HG03442 (cell line): ENCODE results near the gene NODAL.
"Not testable (repeated sequence)": the region's sequence is repeated elsewhere in the genome, so short reads cannot be mapped to it uniquely, and the experiment has no call there.

Source experiments
- ATAC-seq: cut with Tn5 transposase; IDR thresholded peaks from one replicate; pipeline ENCODE4 v1.9.1; 2021; ENCODE audit warnings: mild to moderate bottlenecking, moderate library complexity; ENCODE audit not compliant: unreplicated experiment

The NODAL gene

DNA sequence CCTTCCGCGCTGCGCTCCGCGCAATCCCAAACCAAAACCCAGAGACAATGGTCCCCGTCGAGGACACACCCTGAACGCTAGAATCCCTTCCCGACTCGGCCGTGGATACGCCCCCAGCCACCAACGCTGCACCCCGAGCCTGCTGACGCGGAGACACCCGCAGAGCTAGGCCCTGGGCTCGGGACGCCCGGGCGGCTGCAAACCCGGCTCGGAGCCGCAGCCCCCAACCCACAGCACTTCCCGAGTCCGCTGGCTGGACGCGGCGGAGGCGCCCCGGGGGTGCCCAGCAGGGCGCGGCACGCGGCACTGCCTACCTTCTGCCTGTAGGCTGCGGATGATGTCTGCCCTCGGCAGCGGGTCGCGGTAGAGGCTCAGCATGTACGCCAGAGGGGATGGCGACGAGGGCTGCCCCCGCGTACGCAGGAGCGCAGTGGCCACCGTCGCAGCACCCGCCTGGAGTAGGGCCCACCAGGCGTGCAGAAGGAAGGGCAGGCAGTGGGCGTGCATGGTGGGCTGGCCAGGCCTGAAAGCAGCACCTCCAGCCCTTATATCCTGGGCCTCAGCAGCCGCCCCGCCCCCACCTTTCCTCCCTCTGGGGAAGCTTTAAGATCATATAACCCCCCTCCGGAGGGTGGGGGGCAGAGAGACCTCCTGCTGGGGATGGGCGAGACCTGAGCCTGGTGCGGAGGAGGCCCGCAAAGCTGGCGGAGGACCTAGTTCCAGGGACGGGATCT lies at the start of gene NODAL:
Gene NODAL, minus strand, starts transcription at position 521 of the 734 bp plus-strand sequence. Its CDS starts 14 bp downstream, at position 507.
- no peak for ATAC-seq

DNA sequence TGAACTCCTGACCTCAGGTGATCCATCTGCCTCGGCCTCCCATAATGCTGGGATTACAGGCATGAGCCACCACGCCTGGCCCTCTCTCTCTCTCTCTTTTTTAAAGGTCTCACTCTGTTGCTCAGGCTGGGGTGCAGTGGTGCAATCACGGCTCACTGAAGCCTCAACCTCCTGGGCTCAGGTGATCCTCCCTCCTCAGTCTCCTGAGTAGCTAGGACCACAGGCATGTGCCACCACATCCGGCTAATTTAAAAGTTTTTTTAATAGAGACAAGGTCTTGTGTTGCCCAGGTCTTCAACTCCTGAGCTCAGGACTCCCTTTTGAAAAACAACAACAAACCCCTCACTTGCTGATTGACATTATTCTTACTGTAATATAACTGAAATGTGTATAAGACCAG lies 48.7 kb upstream of the NODAL start:
- no peak for ATAC-seq

DNA sequence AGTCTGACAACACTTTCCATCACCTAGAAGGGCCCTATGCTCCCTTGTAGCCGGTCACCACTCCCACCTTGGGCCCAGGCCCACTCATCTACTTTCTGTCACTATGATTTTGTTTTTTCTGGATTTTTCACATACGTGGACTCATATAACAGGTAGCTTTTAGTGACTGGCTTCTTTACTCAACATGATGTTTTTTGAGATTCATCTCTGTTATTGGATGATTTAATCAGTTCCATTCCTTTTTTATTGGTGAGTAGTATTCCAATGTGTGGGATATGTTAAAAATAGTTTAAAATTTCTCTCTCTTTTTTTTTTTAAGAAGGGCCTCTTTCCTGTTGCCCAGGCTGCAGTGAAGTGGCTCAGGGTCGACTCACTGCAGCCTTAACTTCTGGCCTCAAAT lies 46.3 kb upstream of the NODAL start:
- no peak for ATAC-seq

GRCh38 chr10:70483872-70484271 lies 42.4 kb upstream of the NODAL start:
- not testable (repeated sequence) for ATAC-seq

DNA sequence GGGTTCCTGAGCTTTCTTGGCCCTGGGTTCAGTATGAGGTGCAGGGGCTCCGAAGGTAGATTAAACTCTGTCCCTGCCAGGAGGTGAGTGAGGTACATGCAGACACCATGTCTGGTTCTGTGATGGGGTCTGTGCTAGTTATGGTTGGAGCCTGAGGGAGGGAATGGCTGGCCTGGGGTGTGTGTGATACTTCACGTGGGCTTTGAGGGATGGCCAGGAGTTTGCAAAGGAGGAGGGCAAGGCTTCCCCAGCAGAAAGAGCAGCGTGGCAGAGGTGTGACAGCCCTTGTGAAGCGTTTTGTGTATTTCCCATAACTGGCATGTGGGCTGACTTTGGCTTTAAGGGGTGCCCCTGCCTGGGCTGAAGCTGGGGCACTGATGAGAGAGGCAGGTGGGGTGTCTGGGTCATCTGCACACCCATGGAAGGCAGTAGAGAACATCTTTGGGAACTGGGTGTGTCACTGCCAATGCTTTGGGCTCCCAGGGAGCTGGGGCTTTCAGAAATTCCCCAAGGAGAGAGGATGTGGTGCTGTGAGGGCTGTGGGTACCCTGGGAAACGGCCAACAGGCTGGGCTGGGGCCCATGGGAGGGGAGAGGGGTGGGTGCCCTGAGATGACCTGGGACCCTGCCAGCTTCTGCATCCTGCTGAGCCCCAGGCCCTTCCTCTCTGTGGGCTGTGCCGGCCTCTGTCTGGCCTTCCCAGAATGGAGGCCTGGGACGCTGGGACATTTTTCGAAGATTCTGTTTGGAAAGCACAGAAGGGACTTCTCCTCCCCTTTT lies 41.7 kb upstream of the NODAL start:
- no peak for ATAC-seq

- ATAC-seq = no peak
Observed at GRCh38 chr10:70481831-70482530, 40.5 kb upstream of the NODAL start.

DNA sequence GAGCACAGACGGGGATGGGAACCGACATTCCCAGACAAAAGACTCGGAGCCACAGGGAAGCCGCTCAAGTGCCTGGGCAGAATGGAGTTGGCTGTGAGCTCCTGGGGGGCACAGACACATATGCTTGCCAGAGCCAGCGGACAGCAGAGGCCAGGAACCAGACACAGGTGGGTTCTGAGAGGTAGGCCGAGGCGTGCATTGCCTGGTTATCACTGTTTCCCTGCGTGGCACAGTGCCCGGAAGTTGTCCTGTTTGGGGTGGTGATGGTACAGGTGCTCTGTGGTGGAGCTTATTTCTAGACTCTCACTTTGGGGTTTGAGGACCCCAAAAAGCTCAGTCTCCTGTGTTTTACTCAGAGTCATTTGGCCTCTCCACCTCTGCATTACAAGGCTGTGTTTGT lies 39.6 kb upstream of the NODAL start:
- no peak for ATAC-seq

DNA sequence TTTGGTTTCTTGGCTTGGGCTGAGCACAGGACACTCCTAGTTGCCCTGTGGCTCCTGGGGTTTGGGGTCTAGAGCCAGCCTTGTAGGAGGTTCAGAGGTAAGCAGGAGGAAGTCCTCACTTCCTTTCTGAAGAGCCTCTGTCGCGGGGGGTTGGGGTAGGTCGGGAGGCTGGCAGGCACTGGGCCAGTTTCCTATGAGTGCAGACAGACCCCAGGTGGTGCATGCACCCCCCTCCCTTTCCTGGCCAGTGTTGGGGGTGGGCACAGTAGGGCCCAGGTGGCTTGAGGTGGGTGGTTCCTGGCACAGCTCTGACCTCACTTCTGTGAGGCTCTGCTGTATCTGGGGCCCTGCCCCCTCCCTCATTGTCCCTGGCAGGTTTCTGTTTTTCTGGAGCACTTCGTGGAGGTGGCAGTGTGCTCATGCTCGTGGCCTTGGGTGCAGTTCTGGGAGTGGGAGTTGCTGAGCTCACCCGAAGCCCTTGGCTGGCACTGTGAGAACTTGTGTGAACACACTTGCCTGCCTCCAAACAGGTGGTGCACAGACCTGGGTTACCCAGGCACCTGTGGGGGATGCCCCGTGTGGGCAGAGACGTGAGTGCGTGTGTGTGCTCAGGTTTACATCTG lies 38.9 kb upstream of the NODAL start:
- ATAC-seq = no peak

- no peak for ATAC-seq
Observed at GRCh38 chr10:70479626-70480238, 38.3 kb upstream of the NODAL start.

GRCh38 chr10:70479165-70479581 lies 37.7 kb upstream of the NODAL start:
- ATAC-seq = no peak

GRCh38 chr10:70478191-70479164 lies 37.0 kb upstream of the NODAL start, which contains the start of gene PALD1:
TSS of gene PALD1 (plus strand) at chr10:70478767. CDS start at chr10:70525952, 47,185 bp downstream.
- no peak for ATAC-seq

DNA sequence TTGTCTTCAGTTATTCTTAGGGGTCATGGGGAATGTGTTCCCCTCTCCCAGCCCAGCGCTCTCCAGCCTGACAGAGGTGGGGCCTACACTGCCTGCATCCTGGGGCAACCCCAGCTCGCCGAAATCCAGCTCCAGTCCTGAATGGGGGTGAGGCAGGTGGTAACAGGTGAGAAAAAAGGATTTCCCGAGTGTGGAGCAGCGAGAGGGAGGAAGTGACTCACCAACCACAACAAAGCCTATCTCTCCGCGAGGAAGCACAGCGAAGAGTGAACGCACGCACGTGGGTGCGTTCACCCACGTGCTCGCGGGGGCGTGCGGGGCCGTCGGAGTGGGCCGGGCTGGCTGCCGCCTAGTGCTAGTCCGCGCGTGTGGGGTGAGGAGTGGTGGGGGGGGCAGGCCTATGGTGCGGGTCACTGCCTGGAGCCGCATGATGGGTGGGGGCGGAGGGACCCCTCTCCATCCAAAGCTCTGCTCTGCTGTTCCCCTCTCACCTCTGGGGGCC lies 36.2 kb upstream of the NODAL start:
- no peak for ATAC-seq

DNA sequence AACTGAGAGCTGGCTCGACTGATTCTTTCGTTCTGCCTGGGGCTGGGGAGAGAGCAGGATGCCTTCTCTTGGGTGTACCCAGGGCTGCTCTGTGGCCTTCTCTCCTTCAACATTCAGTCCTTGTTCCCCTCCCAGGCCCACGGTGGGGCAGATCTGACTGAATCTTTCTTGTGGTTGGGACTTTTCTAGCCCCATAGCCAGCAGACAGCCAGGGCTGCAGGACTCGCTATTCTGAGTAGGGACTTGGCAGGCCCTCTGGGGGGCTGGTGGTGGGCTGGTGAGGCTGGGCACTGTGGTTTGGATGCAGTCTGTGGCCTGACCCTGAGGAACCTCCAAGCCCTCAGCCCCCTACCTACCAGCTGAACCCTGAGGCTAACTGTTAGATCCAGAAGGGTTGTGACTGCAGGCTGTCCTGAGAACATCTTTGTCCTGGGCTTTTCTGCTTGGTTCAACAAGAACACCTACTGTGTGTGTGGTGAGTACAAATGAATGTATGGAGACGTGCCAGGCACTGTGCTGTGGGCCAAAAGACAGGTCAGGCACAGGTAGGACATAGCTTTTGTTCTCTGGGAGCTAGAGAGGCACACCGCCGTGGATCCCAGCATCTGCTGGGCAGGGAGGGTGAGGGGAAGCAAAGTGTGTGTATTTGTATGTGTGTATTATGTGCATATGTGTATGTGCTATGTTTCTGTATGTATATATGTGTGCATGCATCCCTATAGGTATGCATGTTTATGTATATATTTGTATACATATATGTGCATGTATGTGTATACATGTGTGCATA lies 35.0 kb upstream of the NODAL start:
- ATAC-seq = peak; percentile 46

GRCh38 chr10:70475661-70476060 lies 34.2 kb upstream of the NODAL start:
- ATAC-seq = no peak

DNA sequence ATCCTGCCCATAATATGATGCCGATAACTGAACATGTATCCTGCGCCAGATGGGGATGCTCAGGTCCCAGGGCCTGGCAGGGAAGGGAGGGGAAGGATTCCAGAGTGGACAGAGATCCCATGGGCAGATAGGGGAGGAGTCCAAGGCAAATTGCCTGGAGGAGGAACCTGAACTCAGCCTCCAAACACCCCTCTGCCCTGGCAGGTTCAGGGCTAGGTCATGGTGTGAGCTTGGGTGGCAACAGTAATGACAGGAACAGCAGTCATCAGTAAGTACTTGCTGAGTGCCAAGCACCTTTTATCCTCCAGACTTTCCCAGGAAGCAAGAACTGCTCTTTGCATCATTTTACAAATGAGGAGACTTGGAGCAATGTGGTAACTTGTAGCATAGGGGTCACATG lies 33.3 kb upstream of the NODAL start:
- no peak for ATAC-seq

GRCh38 chr10:70472799-70473454 lies 31.4 kb upstream of the NODAL start:
- no peak for ATAC-seq

- ATAC-seq = no peak
Observed at GRCh38 chr10:70466951-70467350, 25.5 kb upstream of the NODAL start.

- ATAC-seq = no peak
Observed at GRCh38 chr10:70465832-70466231, 24.4 kb upstream of the NODAL start.
